HG02759 (cell line): Measurements from ENCODE around the gene SAFB.
"Not testable (repeated sequence)": the region's sequence is repeated elsewhere in the genome, so short reads cannot be mapped to it uniquely, and the experiment has no call there.

Experiments used
- ATAC-seq: cut with Tn5 transposase; IDR thresholded peaks from one replicate; pipeline ENCODE4 v1.9.1; 2021; ENCODE audit warnings: mild to moderate bottlenecking, moderate library complexity; ENCODE audit not compliant: unreplicated experiment

Gene SAFB

GRCh38 chr19:5696196-5697021 lies 73.5 kb downstream of the SAFB start:
- ATAC-seq = no peak

GRCh38 chr19:5697022-5697889 lies 74.4 kb downstream of the SAFB start:
- ATAC-seq = no peak

DNA sequence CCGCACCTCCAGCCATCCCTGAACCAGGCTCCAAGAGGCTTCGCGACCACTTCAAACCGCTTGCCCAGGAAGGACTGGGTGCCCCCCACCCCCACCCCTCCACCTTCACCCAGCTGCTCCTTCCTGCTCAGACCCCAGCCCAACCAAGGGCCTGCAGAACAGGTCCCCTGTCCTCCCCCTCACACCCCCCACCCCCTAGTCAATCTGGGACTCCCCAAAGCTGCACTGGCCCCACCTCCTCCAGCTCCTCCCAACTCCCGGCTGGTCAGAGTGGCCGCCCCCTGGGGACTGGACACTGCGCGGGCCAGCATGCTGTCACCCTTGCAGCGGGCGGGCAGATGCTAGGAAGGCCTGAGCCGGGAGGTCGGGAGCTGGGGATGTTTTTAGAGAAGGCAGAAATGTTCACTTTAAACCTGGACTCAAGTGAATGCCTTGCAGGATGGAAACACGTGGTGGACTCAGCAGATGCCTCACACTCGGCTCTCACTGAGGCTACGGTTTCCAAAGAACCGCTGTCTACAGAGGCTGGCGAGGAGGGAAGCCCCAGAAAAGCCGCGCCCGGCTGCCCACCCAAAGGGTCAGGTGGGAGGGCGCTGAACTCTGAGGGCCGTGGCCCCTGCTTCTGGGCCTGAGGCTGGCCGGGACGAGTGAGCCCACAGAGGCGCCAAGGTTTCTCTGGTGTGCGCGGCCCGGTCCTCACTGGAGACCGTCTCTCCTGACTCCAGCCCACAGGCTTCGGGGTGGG lies 75.2 kb downstream of the SAFB start:
- ATAC-seq = no peak

DNA sequence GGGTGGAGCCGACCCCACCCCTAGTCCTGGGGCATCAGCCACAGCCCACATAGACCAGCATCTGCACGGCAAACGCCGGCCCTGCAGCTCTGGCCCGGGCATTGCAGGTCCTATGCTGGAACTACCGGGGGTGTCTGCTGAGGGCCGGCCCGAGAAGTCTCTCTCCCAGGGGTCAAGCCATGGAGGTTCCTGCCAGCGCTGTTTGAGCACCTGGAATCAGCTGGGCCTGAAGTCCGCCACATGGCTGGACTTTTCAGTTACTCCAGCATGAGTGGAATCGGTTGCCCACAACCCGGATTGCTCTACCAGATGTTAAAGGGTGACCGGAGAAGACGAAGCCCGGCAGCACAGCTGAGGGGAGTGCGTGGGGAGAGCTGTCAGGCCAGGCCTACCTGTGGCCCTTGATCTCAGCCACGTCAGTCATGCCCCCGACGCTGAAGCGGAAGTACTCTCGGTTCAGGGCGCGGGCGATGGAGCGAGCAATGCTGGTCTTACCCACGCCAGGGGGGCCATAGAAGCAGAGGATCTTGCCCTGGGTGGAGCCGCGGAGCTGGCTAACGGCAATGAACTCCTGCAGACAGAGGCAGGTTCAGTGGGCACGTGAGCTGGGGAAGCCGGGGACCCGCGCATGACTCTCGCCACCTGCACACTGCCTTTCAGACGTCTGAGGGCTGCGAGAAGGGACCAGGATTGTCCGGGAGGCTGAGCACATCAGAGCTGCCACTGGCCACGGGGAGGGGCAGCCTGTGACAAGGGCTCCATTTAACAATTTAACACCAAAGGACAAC lies 75.9 kb downstream of the SAFB start:
- ATAC-seq = no peak

GRCh38 chr19:5700455-5701092 lies 77.7 kb downstream of the SAFB start:
- no peak for ATAC-seq

DNA sequence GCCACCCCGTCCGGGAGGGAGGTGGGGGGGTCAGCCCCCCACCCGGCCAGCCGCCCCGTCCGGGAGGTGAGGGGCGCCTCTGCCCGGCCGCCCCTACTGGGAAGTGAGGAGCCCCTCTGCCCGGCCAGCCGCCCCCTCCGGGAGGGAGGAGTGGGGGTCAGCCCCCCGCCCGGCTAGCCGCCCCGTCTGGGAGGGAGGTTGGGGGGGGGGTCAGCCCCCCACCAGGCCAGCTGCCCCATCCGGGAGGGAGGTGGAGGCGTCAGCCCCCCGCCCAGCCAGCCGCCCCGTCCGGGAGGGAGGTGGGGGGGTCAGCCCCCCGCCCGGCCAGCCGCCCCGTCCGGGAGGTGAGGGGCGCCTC lies 79.1 kb downstream of the SAFB start:
- ATAC-seq = not testable (repeated sequence)

DNA sequence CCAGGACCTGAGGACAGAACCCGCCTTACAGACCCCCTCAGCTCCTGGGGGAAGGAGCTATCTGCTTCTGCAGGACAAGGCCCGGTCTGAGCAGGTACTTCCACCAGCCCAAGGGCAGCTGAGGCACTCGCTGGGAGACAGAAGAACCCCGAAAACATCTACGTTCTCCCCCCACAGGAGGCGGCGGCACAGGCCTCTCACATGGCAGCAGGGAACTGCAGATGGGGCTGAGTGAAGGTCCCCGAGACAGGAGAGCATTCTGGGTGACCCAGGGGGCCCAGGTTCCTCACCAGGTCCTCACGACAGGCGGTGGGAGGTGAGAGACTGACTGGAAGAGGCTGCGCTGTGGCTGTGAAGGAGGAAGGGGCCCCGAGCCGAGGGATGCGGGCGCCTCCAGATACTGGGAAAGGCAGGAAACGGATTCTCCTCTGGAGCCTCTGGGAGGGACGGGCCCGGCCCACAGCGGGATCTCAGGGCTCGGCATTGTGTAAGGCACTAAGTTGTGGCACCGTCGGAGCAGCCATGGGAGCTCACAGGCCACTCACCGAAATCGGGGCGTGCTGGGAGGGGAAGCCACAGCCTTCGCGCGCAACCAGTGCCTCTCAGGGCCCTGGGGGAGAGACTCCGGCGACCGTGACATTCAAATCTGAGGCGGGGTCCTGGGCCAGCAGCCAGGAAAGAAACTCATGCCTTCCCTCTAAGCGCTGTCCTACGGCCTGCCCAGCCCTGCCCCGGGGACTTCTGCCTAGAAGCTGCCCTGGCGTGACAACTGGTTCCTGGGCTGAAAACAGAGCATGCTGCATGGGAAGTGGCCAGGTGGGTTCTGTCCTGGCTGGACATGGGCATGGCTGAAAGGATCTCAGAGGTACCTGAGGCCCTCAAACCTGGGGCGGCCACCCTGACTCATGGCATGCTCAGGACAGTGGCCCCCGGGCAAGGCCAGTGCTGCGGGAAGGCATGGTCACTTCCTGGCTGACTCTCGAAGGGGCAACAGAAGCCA lies 81.2 kb downstream of the SAFB start:
- ATAC-seq = no peak

- ATAC-seq = no peak
Observed at GRCh38 chr19:5705552-5705951, 82.7 kb downstream of the SAFB start.

DNA sequence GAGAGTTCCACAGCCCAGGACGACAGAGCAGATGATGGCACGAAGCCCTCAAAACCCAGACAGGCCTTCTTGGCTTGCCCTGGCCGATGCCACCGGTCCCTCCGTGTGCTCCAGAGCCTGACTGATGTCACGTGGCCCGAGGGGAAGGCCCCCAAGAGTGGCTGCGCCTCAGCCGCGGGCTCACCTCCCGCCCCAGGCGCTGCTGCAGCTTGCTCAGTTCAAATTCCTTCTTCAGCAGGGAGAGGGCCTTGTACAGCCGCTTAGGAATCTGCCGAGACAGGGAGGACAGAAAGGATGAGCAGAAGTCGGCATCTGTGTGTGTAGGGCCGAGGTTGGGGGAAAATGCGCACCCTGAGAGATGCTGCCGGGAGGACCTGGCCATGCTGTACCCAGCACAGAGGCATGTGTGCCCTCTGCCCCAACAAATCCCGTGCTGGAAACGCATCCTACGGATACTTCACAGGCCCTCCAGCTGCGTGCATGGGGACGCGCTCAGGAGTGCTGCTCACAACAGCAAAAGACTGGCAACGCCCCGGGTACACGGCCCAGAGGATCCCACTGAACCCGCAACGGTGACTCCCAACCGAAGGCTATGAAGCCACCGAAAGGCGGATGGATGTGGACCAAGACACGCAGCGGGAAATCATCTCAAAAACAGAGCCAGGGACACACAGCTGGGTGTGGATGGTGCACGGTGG lies 84.1 kb downstream of the SAFB start:
- ATAC-seq = no peak

DNA sequence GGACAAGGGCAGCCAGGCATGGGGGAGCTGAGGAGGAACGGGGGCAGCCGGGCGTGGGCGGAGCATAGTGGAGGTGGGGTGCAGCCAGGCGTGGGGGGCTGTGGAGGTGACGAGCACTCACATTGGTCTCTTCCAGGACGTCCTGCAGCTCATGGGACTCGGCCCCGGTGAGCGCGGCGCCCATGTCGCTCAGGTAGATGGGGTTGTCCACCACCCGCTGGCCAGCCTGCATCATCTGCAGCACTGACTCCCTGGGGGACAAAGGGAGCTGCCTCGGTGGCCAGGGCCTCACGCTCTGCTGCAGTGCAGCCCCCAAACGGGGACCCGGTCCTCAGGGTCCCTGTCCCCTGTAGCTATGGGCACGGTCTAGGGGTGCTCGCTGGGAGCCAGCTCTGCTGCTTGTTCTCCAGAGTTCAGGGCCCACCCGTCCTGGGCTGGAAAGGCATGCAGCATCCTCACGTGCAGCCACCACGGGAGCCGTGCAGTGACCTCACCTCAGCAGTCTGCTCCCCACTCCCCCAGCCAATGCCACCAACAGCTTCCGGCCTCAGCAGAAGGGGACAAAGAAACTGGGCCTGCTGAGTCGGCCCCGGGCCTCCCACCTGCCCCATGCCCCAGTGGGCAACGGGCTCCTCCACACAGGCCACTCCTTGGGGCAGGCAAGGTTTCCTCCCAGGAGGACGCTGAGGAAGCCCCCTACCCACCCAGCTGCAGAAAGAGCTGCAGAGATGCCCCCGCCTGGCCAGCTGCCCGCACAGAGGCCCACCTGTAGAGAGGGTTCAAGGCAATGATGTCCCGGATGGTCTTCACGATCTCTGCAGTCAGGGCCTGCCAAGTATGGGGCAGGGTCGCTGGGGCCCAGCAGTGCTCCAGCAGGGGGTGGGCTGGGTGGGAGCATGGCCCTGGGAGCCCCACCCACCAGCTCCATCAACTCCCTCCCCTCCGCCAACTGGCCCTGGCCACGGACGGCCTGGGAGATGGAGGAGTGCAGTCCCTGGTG lies 85.0 kb downstream of the SAFB start:
- no peak for ATAC-seq

GRCh38 chr19:5711025-5711424 lies 88.1 kb downstream of the SAFB start:
- ATAC-seq = no peak

GRCh38 chr19:5711713-5712161 lies 88.9 kb downstream of the SAFB start:
- no peak for ATAC-seq

GRCh38 chr19:5713228-5713627 lies 90.3 kb downstream of the SAFB start:
- no peak for ATAC-seq

DNA sequence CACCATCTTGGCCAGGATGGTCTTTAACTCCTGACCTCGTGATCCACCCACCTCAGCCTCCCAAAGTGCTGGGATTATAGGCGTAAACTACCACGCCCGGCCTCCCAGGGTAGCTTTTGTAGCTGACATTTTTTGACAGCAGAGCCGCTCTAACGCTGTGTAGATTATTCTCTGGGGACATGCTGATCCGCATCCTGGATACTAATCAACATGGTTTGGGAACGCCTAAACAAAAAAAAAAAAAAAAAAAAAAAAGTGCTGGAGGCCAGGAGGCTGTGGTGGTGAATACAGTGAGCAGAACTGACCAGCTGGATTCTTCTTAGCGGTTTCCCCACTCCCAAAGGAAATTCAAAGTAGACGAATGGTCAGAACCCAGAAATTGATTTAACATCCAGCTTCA lies 91.9 kb downstream of the SAFB start:
- ATAC-seq = no peak

GRCh38 chr19:5717215-5717935 lies 94.5 kb downstream of the SAFB start:
- ATAC-seq = no peak
